Measurements from ENCODE around the gene IL7R.

DNA sequence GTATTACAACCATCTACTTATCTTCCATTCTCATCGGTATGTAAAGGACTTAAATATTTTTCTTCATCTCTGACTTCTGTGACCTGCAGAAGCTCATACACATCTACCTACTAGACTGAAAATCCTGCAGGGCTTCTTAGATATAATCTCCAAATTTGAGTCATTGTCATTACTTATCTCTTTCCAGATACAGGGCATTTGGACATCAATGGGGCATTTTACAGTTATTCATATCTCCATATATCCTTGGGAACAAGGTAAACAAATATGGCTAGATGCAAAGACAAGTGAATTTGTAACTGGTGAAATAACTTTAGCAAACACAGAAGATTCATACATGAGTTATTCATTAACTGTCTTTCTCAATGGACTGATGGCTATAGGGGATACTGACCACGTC, 37.7 kb upstream of the IL7R start:
- no peak for TF ChIP-seq CTCF (IDR thresholded peaks at IDR 0.05)
- TF ChIP-seq EP300 (IDR thresholded peaks at IDR 0.05), result no peak
- no peak for TF ChIP-seq POLR2A (IDR thresholded peaks at IDR 0.05)
